ENCODE results near the gene HAS3.
"Not testable (repeated sequence)": the region's sequence is repeated elsewhere in the genome, so short reads cannot be mapped to it uniquely, and the experiment has no call there.

HAS3 gene

GRCh38 chr16:69141014-69141413 is 35.6 kb downstream of the HAS3 start:
- no peak for DNase-seq (ENCODE audit: low read depth in 1 of 2, low spot score in 1 of 2)

DNA sequence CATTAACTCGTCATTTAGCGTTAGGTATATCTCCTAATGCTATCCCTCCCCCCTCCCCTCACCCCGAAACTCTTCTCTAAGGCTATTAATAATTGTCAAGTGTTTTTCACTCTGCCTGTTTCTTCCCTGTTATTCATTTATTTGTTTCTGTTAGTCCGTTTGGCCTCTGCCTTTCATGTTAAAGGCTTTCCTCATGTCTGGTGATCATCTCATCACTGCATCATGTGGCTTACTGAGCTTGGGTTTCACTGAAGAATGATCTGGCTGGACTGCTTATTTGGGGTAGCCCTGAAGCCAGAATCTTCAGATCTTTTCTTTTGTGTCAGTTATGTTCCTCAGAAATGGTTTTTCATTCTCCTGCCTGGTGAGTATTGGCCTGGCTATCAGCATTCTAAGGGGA is 36.5 kb downstream of the HAS3 start:
- no peak for DNase-seq (ENCODE audit: low read depth in 1 of 2, low spot score in 1 of 2)

DNA sequence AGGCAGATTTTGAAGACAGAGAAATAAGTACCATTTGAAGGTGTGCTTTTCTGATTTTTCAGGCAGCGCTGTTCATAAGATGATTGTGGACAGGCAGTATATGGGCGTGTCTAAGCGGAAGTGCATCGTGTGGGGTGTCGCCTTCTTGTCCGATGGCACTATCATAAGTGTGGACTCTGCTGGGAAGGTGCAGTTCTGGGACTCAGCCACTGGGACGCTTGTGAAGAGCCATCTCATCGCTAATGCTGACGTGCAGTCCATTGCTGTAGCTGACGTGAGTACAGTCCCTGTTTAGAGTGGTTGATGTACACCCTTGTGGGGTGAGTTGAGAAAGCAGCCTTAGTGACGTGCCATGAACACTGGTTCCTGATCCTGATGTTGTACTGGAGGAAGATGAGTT is 37.7 kb downstream of the HAS3 start:
- DNase-seq (ENCODE audit: low read depth in 1 of 2, low spot score in 1 of 2), result no peak

DNA sequence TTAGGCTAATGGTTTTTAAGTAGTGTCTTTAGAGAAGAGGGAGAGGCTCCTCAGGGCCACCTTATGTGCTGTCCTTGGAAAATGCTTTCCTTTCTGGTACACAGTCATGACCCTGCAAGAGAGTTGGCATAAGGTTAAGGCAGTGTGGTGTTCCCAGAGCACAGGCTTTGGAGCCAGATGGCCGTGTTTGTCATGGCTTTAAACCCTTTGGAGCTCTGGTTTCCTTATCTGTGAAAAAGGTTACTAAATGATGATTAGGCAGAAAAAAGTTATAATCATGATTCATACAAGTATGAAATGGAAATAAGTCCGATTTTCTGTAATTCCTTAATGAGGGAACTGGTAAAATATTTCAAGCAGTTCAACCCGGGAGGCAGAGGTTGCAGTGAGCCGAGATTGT is 40.2 kb downstream of the HAS3 start:
- DNase-seq (ENCODE audit: low read depth in 1 of 2, low spot score in 1 of 2), result no peak

DNA sequence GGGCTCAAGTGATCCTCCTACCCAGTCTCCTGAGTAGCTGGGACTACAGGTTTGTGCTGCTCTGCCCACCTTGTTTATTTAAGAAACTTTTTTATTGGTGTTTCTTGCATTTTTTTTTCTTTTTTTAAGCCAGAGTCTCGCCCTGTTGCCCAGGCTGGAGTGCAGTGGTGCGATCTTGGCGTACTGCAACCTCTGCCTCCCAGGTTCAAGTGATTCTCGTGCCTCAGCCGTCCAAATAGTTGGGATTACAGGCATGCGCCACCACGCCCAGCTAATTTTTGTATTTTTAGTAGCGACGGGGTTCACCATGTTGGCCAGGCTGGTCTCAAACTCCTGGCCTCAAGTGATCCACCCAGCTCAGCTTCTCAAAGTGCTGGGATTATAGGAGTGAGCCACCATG is 44.2 kb downstream of the HAS3 start:
- DNase-seq (ENCODE audit: low read depth in 1 of 2, low spot score in 1 of 2), result not testable (repeated sequence)

DNA sequence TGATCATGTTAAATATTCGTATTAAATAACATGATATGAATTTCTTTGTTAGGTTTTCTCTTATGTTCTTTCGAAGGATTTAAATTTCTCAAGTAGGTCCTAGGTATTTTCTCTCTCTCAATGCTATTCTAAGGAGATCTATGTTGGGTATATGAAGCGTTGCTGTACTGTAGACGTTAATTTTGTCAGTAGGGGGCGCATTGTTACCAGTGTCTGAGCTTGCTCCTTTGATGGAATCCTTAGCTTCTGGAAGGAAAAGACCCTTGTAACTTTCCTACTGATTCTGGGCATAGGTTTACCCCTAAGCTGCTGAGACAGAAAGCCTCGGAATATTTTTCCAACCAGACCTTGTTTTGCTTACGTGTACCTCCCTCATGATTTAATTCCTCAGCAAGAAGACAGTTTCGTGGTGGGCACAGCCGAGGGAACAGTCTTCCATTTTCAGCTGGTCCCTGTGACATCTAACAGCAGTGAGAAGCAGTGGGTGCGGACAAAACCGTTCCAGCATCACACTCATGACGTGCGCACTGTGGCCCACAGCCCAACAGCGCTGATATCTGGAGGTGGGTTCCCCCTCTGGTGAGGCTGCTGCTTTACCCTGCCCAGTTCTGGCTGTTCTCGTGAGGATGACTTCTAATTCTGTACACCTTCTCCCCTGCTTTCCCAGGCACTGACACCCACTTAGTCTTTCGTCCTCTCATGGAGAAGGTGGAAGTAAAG is 44.9 kb downstream of the HAS3 start:
- DNase-seq (ENCODE audit: low read depth in 1 of 2, low spot score in 1 of 2), result no peak

GRCh38 chr16:69157196-69157595 is 51.7 kb downstream of the HAS3 start:
- DNase-seq (ENCODE audit: low read depth in 1 of 2, low spot score in 1 of 2), result no peak

DNA sequence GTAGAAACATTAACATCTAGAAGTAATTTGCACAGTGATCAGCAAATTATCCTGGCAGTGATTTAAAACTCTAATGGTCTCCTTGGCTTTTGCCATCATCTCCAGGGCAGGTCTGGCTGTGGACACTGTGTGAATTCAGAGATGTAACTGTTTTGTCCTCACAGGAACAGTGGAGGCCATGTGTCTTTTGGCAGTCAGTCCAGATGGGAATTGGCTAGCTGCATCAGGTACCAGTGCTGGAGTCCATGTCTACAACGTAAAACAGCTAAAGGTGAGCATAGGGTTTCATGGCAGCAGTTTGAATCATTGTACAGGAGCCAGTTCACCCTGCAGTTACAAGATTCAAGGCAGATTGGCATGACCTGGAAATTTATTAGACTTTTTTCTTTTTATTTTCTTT is 54.7 kb downstream of the HAS3 start:
- DNase-seq (ENCODE audit: low read depth in 1 of 2, low spot score in 1 of 2), result no peak

DNA sequence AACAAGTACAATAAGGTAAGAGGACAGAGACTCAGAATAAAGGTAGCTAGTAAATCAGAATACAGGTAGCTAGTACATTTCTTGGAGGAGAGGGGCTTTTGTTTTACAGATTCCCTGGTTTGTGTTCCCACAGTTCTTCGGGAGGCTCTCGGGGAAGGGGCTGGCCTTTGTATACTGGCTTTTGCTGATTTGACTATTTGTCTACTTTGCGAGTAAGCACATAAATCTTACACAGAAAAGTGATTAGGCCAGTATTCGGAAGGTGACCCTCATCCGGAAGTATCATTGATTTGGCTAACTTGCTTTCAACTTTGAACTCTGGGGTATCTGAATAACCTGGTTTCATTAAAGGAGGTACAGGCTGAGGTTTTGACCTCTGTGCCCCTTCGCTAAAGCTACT is 60.1 kb downstream of the HAS3 start:
- DNase-seq (ENCODE audit: low read depth in 1 of 2, low spot score in 1 of 2), result no peak

DNA sequence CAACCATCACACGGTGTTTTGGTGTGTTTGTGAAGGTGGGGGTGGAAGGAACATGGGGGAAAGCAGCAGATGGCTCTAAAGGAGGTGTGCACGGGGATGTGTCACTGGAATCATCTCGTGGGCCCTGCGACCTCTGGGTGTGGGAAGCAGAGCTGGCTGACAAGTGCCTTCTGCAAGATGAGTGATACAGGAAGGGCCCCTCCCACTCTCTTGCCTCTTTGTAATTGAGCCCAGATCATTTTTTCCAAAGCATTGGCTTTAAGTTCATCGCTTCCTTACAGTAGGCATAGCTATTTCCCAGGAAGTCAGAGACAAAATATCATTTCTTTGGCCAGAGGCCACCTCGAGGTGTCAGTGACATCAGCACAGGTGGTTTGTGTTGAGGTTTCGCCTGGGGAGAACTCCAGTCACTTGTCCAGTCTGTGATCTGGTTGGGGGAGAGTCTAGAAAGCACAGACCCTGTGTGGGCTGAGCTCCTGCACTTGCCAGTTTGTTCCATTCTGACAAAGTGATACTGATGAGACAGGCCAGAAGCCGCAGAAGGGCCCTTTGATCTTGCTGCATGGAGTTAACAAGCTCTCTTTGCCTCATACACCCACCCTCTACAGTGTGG is 60.9 kb downstream of the HAS3 start:
- peak in 1 of 2 donors; percentile 50 for DNase-seq (ENCODE audit: low read depth in 1 of 2, low spot score in 1 of 2)

DNA sequence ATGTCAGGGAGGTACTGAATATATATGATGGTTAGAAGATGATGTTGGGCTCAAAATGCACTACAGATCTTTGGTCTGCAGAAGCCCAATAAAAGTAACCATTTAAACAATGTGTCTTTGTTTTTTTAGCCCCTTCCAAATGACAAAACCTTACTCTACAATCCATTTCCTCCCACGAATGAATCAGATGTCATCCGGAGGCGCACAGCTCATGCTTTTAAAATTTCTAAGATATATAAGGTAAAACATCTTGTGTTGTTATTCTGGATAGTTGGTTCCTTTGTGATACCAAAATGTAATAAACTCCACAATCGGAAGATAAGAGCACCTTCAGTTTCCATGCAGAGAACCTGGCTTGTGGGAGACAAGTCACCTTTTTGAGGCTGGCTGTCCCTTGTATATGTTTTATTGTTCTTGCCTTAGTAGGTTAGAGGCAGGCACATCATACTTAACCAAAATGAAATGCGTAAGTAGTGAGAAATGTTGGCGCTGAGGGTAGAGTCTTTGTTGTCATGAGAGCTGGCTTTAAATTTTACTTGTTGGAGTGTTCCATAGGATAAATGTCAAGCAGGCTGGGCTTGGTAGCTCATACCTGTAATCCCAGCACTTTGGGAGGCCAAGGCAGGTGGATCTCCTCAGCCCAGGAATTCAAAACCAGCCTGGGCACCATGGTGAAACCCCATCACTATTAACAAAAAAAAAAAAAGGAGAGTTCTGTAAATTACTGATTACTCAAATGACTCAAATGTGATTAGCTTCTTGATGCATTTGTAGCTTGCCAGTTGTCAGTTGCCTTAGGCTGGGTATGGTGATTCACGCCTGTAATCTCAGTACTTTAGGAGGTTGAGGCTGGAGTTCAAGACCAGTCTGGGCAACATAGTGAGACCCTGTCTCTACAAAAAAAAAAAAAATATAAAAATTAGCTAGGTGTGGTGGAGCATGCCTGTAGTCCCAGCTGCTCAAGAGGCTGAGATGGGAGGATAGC is 61.8 kb downstream of the HAS3 start:
- no peak for DNase-seq (ENCODE audit: low read depth in 1 of 2, low spot score in 1 of 2)

Data from activated T-helper 1 cell treated with anti-CD3 and anti-CD28 coated beads, Interleukin-2, amount 50 U/mL, for 16 hours (primary cell).